GM18499 (cell line): ENCODE results near the gene UCK2.

Experiments
- ATAC-seq: cut with Tn5 transposase; IDR thresholded peaks from one replicate; pipeline ENCODE4 v1.9.1; 2021; ENCODE audit warnings: moderate number of reproducible peaks; ENCODE audit not compliant: insufficient read depth, unreplicated experiment

Gene UCK2

DNA sequence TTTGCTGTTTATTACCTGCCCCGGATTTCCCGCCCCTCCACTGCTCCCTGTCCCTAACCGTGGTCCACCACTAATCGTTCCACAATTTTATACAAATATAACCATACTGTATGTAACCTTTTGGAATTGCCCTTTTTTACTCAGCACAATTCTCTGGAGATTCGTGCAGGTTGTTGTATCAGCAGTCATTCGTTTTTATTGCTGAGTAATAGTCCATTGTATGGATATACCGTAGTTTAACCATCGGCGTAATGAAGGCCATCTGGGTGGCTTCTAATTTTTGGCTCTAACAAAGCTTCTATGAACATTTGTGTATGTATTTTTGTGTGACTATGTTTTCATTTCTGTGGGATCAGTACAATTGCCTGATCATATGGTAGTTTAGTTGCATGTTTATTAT lies 50.0 kb downstream of the UCK2 start:
- no peak for ATAC-seq

DNA sequence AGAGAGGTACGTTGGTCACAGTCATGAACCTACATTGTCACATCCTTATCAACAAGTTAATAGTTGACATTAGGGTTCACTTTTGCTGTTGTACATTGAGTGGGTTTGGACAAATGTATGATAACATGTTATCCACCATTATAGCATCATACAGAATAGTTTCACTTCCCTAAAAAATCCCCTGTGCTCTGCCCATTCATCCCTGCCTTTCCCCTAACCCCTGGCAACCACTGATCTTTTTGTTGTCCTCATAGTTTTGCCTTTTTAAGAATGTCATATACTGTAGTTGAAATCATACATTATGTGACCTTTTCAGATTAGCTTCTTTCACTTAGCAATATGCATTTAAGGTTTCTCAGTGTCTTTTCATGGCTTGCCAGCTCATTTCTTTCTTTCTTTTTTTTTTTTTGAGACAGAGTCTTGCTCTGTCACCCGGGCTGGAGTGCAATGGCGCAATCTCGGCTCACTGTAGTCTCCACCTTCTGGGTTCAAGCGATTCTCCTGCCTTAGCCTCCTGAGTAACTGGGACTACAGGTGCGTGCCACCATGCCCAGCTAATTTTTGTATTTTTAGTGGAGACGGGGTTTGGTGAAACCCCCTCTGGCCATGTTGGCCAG lies 50.6 kb downstream of the UCK2 start:
- ATAC-seq: peak; percentile 76

DNA sequence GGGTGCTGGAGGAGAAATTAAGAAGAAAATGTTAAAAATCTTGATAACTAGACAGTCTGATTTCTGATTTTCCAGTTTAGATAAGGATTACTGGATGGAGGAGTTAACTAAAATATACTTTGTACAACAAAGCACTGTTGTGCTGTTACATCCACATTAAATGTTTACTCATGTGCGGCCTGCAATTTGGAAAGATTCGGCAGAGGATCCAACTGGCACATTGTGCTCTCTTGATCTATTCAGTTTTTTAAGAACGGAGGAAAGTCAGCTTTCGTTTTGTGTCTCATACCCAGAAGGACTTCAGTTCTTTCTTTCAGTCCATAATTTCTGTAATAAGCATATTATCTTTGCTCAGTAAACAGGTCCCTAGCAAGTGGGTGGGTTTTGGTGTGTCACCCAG lies 52.5 kb downstream of the UCK2 start:
- no peak for ATAC-seq

DNA sequence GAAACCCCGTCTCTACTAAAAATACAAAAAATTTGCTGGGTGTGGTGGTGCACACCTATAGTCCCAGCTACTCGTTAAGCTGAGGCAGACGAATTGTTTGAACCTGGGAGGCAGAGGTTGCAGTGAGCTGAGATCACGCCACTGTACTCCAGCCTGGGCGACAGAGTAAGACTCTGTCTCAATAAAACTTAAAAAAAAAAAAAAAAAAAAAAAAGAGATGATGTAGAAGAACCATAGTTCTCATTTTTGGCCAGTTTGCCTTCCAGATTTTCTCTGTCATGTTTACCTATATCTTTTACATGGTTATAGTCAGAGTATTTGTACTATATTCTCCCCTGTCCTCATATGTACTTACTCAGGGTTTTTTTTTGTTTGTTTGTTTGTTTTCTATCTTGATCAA lies 53.6 kb downstream of the UCK2 start:
- ATAC-seq: no peak

DNA sequence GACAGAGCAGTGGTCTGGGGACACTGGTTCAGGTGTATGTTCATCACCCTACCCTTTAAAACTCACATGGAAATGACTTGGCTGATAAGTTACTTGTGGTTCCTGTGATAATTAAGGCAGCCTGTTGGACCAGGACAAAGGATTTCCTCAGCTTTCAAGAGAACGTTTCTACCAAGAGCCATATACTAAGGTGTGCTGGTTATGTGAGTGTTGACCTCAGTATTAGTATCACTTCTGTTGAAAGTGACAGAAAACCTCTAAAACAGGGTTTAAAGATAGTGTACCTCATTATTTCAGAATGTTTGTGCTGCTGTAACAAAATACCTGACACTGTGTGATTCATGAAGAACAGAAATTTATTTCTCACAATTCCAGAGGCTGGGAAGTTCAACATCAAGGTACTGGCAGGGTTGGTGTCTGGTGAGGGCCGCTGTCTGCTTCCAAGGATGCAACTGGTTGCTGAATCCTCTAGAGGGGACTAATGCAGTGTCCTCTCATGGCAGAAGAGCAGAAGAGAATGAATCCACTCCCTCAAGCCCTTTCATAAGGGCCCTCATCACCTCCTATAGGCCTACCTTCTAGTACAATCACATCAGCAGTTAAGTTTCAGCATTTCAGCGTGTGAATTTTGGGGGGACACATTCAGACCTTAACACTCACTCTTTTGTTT lies 54.9 kb downstream of the UCK2 start:
- ATAC-seq: no peak

DNA sequence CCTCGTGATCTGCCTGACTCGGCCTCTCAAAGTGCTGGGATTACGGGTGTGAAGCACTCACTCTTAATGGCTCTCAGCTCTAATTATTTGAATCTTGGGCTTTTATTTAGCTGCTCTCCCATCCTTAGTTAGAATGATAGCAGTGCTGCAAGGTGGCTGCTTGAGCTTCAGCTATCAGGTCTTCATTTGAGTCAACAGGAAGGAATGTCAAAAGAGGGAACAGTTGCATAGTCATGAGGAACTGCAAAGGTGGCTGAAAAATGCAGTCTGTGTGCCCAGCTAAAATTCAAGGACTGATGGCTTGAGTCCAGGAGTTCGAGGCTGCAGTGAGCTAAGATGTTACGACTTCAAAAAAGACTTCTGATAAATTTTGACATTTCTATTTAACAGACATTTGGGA lies 55.6 kb downstream of the UCK2 start:
- no peak for ATAC-seq

DNA sequence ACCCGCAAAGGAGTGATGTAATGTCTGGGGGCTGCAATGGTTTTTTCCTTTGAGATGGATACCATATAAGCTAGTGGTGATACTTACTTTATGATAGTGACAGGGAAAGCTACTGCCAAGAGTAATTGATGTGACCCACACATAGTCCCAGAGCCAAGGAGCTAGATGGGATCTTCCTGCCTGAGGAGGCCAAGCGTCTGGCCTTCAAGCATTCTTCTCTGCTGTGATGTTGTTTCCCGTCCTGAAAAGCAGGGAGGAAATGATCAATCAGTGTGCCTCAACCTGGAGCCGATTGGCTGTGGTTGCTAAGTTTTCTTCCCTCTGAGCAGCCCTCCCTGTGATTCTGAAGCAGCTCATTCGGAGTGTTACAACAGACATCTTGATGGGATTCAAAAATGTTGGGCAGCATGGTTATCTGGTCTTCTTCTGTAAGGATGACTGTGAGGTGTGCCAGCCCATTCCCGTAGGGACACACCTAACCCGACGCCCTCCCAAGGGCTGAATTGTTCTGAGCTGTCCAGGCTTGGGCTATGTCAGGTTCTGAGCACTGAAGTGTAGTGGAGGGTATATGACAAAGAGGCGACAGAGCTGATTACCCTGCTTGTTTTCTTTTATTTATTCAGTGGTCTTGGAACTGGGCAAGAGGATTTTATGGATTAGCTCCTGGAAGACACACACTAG lies 56.7 kb downstream of the UCK2 start:
- no peak for ATAC-seq

DNA sequence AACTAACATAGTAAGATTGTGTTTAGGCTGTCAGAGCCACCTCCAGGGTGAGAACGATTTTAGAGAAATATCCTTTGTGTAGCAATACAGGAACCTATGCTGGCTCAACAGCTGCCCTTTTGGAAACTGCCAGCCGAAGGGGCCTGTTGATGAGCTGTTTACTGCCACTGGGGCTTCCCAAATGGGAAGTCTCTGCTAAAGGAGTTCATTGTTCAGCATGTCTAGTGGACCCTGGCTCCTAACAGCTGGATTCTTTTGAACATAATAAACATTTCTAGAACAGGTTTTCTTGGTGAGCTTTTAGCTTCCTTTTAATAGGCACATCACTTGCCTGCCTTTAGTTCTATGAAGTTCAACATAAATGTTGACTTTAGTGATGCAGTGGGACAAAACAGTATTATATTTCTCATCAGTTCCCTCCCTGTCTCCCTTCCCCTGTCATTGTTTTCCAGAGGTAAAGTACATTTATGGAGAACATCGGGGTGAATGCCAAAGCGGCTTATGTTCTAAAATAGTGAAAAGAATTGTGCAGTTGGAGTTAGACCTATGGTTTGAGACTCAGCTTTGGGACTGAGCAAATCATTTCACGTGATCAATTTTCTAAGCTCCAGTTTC lies 57.4 kb downstream of the UCK2 start:
- ATAC-seq: no peak

DNA sequence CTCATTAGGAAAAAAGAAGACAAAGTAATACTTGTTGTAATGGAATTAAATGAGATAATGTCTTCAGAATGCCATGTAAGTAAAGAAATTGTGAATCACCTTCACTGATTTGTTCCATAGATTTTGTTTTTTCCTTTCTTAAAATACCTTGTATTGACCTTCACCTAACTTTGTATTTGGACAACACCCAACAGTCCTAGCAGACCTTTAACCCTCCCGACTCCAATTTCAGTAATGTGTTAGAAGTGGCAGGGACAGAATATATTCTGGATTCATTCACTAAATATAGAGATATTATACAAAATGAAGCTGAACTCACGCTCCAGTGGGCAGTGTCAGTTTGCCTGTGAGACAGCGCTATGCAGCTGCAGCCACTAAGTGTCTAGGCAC lies 57.9 kb downstream of the UCK2 start:
- ATAC-seq: no peak

DNA sequence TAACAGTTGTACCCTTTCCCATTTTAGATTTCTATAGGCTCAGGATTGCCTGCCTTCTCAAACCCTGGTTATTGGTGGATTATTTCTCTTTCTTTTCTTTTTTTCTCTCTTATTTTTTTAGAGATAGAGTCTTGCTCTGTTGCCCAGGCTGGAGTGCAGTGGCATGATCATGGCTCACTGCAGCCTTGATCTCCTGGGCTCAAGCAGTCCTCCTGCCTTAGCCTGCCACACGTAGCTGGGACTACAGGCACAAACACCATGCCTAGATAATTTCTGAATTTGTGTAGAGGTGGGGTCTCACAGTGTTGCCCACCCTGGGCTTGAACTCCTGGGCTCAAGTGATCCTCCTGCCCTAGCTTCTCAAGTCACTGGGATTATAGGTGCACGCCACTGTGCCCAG lies 58.8 kb downstream of the UCK2 start:
- ATAC-seq: no peak

DNA sequence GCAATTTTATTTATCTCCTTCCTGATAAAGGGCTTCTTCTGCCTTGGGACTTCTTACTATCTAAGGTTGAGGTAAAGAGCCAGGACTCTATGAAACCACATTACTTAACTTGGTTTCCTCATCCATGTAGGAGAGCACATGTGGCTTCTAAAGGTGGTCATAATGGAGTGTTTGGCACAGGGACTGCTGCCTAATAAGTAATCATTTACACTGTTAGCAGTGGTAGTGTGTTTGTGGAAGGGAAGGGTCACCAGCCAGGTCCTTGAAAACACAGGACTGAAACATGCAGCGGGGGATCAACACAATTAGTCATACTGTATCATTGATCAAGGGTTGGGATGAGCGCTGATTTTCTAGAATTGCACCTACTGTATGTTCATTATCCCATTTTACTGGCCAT lies 59.6 kb downstream of the UCK2 start:
- no peak for ATAC-seq

DNA sequence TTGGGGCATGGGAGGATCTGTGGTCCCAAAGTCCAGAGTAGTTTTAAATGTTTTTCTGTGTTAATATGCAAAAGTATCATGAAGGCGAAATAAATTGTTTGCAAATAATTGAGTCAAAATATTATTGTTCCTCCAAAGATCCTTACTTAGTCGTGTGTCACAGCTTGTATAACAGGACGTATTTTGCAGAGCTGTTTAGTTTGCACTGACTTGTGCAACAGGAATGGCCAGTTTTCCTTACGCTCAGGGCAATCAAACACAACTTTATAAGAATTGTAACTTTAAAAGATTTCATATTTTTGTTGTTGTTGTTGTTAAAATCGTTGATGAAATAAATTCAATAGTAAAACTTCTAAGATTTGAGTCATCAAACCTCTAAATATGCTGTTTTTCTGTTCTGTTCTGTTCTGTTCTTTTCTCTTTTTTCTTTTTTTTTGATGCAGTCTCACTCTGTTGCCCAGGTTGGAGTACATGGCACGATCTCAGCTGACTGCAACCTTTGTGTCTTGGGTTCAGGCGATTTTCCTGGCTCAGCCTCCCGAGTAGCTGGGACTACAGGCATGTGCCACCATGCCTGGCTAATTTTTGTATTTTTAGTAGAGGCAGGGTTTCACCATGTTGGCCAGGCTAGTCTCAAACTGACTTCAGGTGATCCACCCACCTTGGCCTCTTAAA lies 60.6 kb downstream of the UCK2 start:
- ATAC-seq: no peak

DNA sequence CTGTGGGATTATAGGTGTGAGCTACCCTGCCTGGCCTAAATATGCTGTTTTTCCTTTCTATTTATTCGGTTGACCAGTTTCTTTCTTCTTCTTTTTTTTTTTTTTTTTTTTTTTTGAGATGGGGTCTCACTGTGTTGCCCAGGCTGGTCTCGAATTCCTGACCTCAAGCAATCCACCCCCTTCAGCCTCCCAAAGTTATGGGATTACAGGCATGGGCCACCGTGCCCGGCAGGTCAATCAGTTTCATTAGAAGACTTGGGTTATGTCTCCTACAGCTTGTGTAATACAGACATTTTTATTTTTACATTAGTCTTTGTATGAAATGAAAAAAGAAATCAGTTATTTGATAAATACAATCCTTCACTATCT lies 61.1 kb downstream of the UCK2 start:
- no peak for ATAC-seq

DNA sequence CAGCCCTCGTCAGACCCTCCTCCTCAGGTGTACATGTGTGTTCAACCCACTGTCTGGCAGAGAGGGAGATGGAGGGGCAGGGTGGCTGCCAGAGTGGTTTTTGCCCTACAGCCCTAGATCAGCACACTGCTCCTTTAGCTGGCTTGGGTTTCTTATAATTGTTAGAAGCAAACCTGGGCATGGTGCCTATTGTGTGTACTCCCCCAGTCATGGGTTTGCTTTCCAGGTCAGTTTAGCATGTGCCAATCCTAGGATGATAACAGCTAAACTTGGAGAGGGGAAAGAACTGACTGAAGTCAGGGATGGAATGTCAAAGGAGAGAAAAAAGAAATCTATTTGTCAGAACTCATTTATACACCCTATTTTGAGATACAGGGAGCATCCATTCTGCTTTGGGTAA lies 63.3 kb downstream of the UCK2 start:
- ATAC-seq: no peak

DNA sequence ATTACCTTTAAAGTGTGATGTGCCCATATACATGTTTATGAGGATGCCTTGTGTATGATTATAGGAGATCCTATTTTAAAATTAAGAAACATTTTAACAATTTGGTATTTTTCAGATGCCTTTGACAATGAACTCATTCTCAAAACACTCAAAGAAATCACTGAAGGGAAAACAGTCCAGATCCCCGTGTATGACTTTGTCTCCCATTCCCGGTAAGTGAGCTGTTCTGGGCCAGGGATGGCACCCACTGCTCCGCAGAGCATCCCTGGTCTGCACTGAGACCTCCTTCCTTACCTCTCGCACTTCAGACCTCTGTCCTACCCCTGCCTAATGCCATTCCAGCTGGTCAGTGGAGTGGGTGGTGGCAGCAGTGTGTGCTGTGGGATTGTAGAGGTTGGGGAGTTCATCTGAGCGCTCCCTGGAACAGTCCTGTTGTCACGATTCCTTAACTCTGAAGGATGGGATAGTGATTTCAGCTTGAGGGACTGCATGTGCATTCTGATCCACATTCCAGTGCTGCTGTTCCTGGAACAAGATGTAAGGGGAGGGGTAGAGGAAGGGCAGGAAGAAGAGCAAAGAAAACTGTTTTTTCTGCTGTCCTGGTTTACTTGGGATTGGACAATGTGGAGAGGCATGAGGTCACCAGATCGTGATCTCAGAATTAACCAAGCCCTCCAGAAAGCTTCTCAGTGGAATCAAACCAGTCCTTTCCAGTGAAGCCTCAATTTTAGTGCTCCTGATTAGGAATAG lies 63.9 kb downstream of the UCK2 start:
- no peak for ATAC-seq

DNA sequence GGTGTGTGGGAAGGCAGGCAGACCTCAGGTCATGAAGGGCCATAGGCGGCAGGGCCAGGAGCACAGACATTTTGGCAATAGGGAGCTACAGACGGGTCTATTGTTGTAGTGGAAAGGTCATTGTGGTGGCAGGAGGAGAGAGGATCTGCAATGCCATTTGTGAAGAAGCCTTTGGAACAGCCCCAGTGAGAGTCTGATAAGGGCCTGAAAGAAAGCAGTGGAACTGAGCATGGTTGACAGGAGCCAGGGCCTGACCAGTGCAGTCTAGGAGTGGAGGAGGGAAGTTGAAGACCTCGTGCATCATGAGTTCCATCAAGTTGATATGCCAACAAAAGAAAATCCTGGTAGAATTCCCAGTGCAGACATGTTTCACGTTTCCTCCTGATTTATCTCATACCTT lies 65.5 kb downstream of the UCK2 start:
- ATAC-seq: no peak

DNA sequence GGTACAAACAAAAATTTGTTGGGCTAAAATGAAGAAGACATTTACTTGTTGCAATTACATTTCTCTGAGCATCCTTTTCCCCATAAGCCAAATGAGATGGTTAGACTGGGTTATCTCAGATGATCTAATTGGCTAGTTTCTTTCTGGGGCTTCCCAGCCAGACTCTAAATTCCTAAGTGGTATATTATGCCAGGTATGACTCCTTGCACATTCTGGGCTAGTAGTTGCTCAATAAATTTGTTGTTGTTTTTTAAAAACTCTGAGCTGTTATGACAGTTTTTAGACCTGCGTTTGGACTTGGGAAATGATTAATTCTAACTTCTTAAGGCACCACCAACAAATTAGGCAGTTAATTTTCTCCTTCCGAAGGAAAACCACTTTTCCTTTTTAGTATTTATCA lies 66.1 kb downstream of the UCK2 start:
- no peak for ATAC-seq

DNA sequence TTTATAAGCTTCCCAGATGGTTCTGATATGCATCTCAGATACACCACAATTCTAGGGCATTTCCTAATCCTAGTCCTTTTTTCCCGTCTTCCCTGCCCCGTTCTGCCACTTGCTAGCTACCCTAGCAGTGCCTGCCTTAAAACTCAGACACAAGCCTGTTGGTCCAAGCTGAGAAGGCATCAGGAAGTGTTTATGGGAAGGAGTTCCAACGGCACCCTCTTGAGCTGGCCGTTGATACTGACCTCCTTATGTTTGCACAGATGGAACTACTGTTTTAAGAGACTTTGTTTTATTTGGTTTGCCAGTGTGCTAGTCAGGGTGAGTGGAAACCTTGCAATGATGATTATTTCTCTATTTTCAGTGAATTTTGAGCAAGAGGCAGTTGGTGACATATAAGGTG lies 67.2 kb downstream of the UCK2 start:
- ATAC-seq: no peak

DNA sequence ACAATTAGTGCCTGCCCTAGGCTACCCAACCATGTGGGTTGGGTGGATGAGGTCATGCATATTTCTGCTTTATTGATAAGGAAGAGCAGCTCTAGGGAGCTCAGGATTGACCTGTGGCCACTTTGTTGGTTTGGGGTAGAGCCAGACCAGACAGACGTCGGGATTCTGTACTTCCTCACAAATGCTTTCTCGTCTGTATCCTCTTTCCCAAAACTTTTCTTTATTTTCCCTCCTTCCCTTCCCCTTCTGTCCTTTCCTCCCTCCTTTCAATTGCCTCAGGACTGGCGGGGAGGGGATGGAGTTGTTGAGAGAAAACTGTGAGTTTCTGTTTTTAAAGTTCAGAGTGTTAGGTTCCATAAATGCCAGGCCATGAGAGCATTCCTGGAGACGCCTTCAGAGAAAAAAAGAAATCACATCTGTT lies 68.0 kb downstream of the UCK2 start:
- ATAC-seq: no peak

DNA sequence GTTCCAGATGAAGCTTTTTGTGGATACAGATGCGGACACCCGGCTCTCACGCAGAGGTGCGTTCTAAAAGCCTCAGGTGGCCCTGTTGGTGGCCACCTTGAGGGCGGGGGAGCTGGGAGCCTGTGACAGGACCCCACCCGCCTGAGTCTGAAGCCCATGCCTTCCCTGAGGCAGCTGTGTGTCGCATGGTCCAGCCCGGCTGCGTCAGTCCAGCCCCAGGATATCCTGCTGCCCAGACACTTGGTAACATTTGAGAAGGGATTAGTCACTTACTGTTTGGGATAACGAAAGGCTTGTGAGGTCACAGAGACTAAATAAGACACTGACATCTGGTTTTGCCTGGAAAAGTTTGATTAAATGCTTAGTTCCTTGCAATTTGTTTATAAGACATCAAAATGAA lies 68.9 kb downstream of the UCK2 start:
- ATAC-seq: no peak
